OCI-LY3 (cell line): Measurements from ENCODE around the gene CLEC19A.

Source experiments
- H2AFZ ChIP-seq: fragments of 200-600, 300-600 bp; shearing (Covaris generic); 2 replicates; pipeline ENCODE4 v1.6.0; 2014; ENCODE audit warnings: antibody characterized with exemption, low read depth, low read length
- H3K27ac ChIP-seq: fragments of 200-600, 300-600 bp; sonication (generic); 2 replicates; pipeline ENCODE4 v1.5.1; 2014; ENCODE audit warnings: mild to moderate bottlenecking, low read length, moderate library complexity, mixed read lengths
- H3K27me3 ChIP-seq: fragments of 200-600, 300-600 bp; sonication (generic); 2 replicates; pipeline ENCODE4 v1.6.1; 2014; ENCODE audit warnings: low read depth, low read length, mixed read lengths
- H3K36me3 ChIP-seq: fragments of 200-600, 300-600 bp; sonication (generic); replicated peaks from 2 replicates; pipeline ENCODE3; 2014; ENCODE audit warnings: low read depth, low read length, mixed read lengths
- H3K4me1 ChIP-seq: fragments of 300-600, 200-600 bp; sonication (generic); 2 replicates; pipeline ENCODE4 v1.6.1; 2014; ENCODE audit warnings: low read length, mixed read lengths
- H3K4me2 ChIP-seq: fragments of 200-600, 300-600 bp; sonication (generic); 2 replicates; pipeline ENCODE4 v1.6.1; 2014; ENCODE audit warnings: low read length, mixed read lengths
- H3K4me3 ChIP-seq: fragments of 300-600, 200-600 bp; sonication (generic); 2 replicates; pipeline ENCODE4 v1.5.1; 2014; ENCODE audit warnings: antibody characterized with exemption, mild to moderate bottlenecking, low read length, moderate library complexity
- H3K79me2 ChIP-seq: fragments of 300-600, 200-600 bp; shearing (Covaris generic); 2 replicates; pipeline ENCODE4 v1.6.1; 2014; ENCODE audit warnings: mild to moderate bottlenecking, low read length, mixed read lengths
- H3K9ac ChIP-seq: fragments of 300-600, 200-600 bp; shearing (Covaris generic); 2 replicates; pipeline ENCODE4 v1.6.0; 2014; ENCODE audit warnings: mild to moderate bottlenecking, low read length, moderate library complexity
- H3K9me3 ChIP-seq: fragments of 200-600, 300-600 bp; shearing (Covaris generic); 2 replicates; pipeline ENCODE4 v1.6.1; 2014; ENCODE audit warnings: low read length, mixed read lengths; ENCODE audit not compliant: insufficient read depth
- H4K20me1 ChIP-seq: fragments of 200-600, 300-600 bp; sonication (generic); 2 replicates; pipeline ENCODE4 v1.6.1; 2016; ENCODE audit warnings: low read length, mixed read lengths; ENCODE audit not compliant: insufficient read depth
- EZH2phosphoT487 ChIP-seq: fragments of 200-600 bp; shearing (Covaris generic); IDR thresholded peaks from 2 replicates; pipeline ENCODE4 v1.6.1; 2018; ENCODE audit warnings: antibody characterized with exemption, mixed run types, low read depth
- TF ChIP-seq, protein P1 (sequence below): fragments of 200-600, 300-600 bp; sonication (generic); IDR thresholded peaks from 2 replicates; pipeline ENCODE4 v1.5.1; 2014; ENCODE audit warnings: antibody characterized with exemption, low read length, low read depth

Gene CLEC19A

DNA sequence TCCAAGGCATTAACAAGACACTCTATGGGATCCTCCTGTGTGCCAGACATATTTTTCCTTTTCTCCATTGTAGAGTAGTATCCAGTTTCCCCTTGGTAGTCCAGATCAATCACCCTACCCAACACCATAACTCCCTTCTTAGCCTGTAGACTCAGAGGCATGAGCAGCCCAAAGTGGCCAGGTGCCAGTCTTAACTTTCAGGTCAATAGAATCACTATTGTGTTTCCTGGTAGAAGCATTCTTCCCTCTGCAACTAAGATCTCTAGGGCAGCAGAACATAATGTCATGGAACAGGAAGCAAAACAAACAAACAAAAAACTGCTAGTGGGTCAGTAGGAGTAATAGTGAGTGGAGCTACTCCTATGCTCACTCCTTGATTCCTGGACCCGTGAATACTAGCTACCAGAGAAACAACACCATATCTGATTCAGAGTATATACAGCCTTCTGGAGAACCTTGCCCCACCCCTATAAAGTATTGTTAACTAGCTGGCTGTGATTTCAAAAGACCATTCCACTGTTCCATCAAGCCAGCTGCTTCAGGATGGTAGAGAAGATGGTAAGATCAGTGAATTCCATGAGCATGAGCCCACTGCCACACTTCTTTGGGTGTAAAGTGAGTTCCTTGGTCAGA, 11.2 kb upstream of the CLEC19A start:
- no peak overlapping the region for H3K9ac ChIP-seq
- H4K20me1 ChIP-seq, result no peaks in the 10 kb centered on the region
- no peak overlapping the region for H3K4me3 ChIP-seq
- H3K27ac ChIP-seq, result no peak overlapping the region
- H3K36me3 ChIP-seq, result no peaks in the 10 kb centered on the region
- TF ChIP-seq EZH2phosphoT487, result no peak
- TF ChIP-seq, protein P1, sequence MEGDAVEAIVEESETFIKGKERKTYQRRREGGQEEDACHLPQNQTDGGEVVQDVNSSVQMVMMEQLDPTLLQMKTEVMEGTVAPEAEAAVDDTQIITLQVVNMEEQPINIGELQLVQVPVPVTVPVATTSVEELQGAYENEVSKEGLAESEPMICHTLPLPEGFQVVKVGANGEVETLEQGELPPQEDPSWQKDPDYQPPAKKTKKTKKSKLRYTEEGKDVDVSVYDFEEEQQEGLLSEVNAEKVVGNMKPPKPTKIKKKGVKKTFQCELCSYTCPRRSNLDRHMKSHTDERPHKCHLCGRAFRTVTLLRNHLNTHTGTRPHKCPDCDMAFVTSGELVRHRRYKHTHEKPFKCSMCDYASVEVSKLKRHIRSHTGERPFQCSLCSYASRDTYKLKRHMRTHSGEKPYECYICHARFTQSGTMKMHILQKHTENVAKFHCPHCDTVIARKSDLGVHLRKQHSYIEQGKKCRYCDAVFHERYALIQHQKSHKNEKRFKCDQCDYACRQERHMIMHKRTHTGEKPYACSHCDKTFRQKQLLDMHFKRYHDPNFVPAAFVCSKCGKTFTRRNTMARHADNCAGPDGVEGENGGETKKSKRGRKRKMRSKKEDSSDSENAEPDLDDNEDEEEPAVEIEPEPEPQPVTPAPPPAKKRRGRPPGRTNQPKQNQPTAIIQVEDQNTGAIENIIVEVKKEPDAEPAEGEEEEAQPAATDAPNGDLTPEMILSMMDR, result no peak
- no peaks in the 10 kb centered on the region for H3K9me3 ChIP-seq
- H3K4me1 ChIP-seq, result peaks cover 3% of the 10 kb centered on the region
- H3K4me2 ChIP-seq, result no peak overlapping the region
- no peaks in the 10 kb centered on the region for H3K79me2 ChIP-seq
- no peak overlapping the region for H2AFZ ChIP-seq
- no peaks in the 10 kb centered on the region for H3K27me3 ChIP-seq

DNA sequence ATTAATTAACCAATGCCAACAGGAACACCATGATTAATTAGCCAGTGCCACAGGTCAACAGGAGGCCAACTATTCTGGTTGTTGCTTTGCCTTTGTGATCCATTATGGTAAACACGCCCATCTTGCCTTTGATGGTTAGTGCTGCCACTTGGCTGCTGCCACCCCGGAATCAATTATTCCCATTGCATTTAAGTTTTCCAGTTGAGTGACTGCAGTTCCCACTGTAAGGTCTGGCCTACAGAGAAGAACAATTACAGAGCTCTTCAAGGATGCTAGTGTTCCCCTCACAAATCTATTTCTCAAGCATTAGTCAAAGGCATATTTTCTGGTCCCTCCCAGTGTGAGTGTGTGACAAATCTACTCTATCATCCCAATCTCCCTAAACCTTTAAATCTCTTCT, 7.1 kb upstream of the CLEC19A start:
- Histone ChIP-seq H3K9ac (no peak overlapping the region), H3K9me3 (no peaks in the 10 kb centered on the region), H2AFZ (no peak overlapping the region), H3K79me2 (no peaks in the 10 kb centered on the region), H3K27me3 (no peaks in the 10 kb centered on the region), H4K20me1 (no peaks in the 10 kb centered on the region), H3K27ac (no peak overlapping the region), H3K4me1 (peaks cover 1% of the 10 kb centered on the region), H3K4me3 (no peak overlapping the region), H3K36me3 (no peaks in the 10 kb centered on the region), H3K4me2 (no peak overlapping the region)
- TF ChIP-seq, protein P1, result no peak
- TF ChIP-seq EZH2phosphoT487, result no peak

DNA sequence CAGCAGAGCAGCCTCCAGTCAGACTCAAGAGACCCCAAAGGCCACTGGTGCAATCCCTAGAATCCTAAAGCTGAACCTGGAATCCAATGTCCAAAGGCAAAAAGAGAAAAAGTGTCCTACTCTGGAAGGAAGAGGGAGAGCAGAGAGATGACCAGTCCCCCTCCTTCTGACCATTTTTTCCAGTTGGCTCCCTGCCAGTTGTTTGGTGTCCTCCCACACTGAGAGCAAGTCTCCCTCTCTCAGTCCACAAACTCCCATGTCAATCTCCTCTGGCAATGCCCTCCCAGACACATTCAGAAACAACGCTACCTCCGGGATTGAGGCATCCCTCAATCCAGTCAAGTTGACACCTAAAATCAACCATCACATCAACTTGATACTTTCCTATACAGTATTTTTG, 4.3 kb upstream of the CLEC19A start:
- no peaks in the 10 kb centered on the region for H3K79me2 ChIP-seq
- TF ChIP-seq, protein P1, result no peak
- no peak for TF ChIP-seq EZH2phosphoT487
- H4K20me1 ChIP-seq, result no peaks in the 10 kb centered on the region
- no peaks in the 10 kb centered on the region for H3K36me3 ChIP-seq
- H3K4me3 ChIP-seq, result no peak overlapping the region
- H3K4me1 ChIP-seq, result peaks cover 12% of the 10 kb centered on the region
- H2AFZ ChIP-seq, result no peak overlapping the region
- no peaks in the 10 kb centered on the region for H3K9me3 ChIP-seq
- H3K27ac ChIP-seq, result no peak overlapping the region
- H3K27me3 ChIP-seq, result no peaks in the 10 kb centered on the region
- H3K4me2 ChIP-seq, result no peak overlapping the region
- no peak overlapping the region for H3K9ac ChIP-seq

DNA sequence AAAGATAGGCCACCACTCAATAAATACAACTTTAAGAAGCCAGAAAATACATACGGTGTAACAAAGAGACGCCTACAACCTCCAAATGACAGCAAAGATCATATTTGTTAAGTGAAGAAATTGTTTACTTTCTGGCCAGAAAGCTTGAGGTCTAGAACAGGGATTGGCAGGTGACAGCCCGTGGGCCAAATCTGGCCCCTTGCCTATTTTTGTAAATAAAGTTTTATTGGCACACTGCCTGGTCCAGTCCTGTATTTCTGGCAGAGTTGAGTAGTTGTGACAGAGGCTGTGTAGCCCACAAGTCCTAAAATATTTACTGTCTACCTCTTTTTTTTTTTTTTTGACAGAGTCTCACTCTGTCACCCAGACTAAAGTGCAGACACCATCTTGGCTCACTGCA, 3.4 kb upstream of the CLEC19A start:
- Histone ChIP-seq H3K4me2 (no peak overlapping the region), H3K4me3 (no peak overlapping the region), H4K20me1 (no peaks in the 10 kb centered on the region), H3K4me1 (peaks cover 15% of the 10 kb centered on the region), H3K27ac (no peak overlapping the region), H3K36me3 (no peaks in the 10 kb centered on the region), H3K9ac (no peak overlapping the region), H3K27me3 (no peaks in the 10 kb centered on the region), H2AFZ (no peak overlapping the region), H3K9me3 (no peaks in the 10 kb centered on the region), H3K79me2 (no peaks in the 10 kb centered on the region)
- TF ChIP-seq, protein P1, result no peak
- TF ChIP-seq EZH2phosphoT487, result no peak
